Uterus (tissue), 4 donors: ENCODE data around the gene URM1. TPM values are rescaled to one million over a fixed set of nuclear protein-coding genes. Genes with fewer than 3 reads are reported as not detected.
"Not testable (repeated sequence)": the region's sequence is repeated elsewhere in the genome, so short reads cannot be mapped to it uniquely, and the experiment has no call there.

Source experiments
- DNase-seq, 2 donors: peaks; one replicate each; pipeline ENCODE4 v3.0.0-alpha.2; 2019 to 2020
- H3K27ac ChIP-seq, 2 donors: fragments of 200-600 bp; sonication (generic); 1 replicate in 1 of 2; 2 replicates in 1 of 2; pipeline ENCODE4 v1.5.1; 2016 to 2018
- H3K27me3 ChIP-seq, 2 donors: fragments of 200-600 bp; sonication (generic); one replicate each; pipeline ENCODE4 v1.5.1; 2018 to 2019; ENCODE audit warnings: control low read depth in 1 of 2
- H3K36me3 ChIP-seq, 2 donors: fragments of 200-600 bp; sonication (generic); one replicate each; pipeline ENCODE4 v1.5.1; 2019; ENCODE audit warnings: control low read depth in 1 of 2
- H3K4me1 ChIP-seq, 2 donors: fragments of 200-600 bp; sonication (generic); one replicate each; pipeline ENCODE4 v1.5.1; 2018 to 2019; ENCODE audit warnings: control low read depth in 1 of 2
- H3K4me3 ChIP-seq, 2 donors: fragments of 200-600 bp; sonication (generic); 1 replicate in 1 of 2; 2 replicates in 1 of 2; pipeline ENCODE4 v1.5.1; 2018 to 2019; ENCODE audit warnings: mild to moderate bottlenecking in 1 of 2
- H3K9me3 ChIP-seq, 2 donors: fragments of 200-600 bp; sonication (generic); one replicate each; pipeline ENCODE4 v1.5.1; 2019; ENCODE audit warnings: control low read depth in 1 of 2
- POLR2A ChIP-seq, 2 donors: fragments of 450-650 bp; IDR thresholded peaks; one replicate each; pipeline ENCODE4 v1.6.1; 2016; ENCODE audit warnings: antibody characterized with exemption in 2 of 2, mild to moderate bottlenecking in 1 of 2, moderate library complexity in 1 of 2
- intact Hi-C: fragments of 100-400 bp; cut with DNase I; formaldehyde crosslinking; loops from one replicate; pipeline ENCODE4 v1.15.1; 2023; ENCODE audit warnings: low total_unique reads
- total RNA-seq, 4 donors: library from RNA; depleted of rRNA in 3 of 4; stranded (reverse); fragments of >200 nt in 3 of 4; gene quantifications; one replicate each; pipeline versions ENCODE4 v1.1.0 to v1.2.4, GENCODE V29; 2014 to 2023
- TF ChIP-seq, protein P1 (sequence below), 4 experiments: fragments of 200-600 bp in 2 of 4; fragments of 450-650 bp in 2 of 4; sonication (generic) in 2 of 4; IDR thresholded peaks; one replicate each; pipeline ENCODE4 v1.5.1; 2016 to 2019; ENCODE audit warnings: antibody characterized with exemption in 4 of 4, mild to moderate bottlenecking in 2 of 4, moderate library complexity in 1 of 4
- donor health status: DM: yes; HTN: yes; CAD: no.

The URM1 gene
- total RNA-seq, 4 donors from 2014 or later = 6.7 to 32.0 (median 22.4) TPM

DNA sequence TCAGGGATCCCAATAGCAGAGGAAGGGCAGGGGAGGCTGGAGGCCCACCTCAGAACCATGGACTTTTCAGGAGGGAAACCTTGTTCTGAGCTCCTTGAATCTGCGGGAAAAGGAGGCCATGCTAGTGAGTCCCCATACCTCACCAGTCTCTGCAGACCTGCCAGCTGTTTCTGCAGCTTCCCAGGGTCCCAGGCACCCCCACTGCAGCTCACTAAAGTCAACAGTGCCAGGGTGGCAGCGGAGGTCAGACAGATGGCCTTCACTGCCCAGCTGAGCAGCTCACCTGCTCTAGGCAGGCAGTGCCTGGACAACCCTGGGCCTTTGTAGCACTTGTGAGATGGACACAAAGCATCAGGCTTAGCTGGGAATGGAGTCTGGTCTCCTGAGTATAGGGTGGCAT is 35.3 kb upstream of the URM1 start:
- Histone ChIP-seq H3K27me3 (no peaks in the 10 kb centered on the region), H3K27ac (no peak overlapping the region), H3K4me3 (no peak overlapping the region), H3K9me3 (no peaks in the 10 kb centered on the region), H3K4me1 (peaks cover 0 to 3% of the 10 kb centered on the region in 2 donors), H3K36me3 (no peaks in the 10 kb centered on the region)
- intact Hi-C loops = no loop called here
- no peak for DNase-seq
- TF ChIP-seq, protein P1, sequence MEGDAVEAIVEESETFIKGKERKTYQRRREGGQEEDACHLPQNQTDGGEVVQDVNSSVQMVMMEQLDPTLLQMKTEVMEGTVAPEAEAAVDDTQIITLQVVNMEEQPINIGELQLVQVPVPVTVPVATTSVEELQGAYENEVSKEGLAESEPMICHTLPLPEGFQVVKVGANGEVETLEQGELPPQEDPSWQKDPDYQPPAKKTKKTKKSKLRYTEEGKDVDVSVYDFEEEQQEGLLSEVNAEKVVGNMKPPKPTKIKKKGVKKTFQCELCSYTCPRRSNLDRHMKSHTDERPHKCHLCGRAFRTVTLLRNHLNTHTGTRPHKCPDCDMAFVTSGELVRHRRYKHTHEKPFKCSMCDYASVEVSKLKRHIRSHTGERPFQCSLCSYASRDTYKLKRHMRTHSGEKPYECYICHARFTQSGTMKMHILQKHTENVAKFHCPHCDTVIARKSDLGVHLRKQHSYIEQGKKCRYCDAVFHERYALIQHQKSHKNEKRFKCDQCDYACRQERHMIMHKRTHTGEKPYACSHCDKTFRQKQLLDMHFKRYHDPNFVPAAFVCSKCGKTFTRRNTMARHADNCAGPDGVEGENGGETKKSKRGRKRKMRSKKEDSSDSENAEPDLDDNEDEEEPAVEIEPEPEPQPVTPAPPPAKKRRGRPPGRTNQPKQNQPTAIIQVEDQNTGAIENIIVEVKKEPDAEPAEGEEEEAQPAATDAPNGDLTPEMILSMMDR (IDR thresholded peaks at IDR 0.05) = no peak
- no peak for TF ChIP-seq POLR2A (IDR thresholded peaks at IDR 0.05)

DNA sequence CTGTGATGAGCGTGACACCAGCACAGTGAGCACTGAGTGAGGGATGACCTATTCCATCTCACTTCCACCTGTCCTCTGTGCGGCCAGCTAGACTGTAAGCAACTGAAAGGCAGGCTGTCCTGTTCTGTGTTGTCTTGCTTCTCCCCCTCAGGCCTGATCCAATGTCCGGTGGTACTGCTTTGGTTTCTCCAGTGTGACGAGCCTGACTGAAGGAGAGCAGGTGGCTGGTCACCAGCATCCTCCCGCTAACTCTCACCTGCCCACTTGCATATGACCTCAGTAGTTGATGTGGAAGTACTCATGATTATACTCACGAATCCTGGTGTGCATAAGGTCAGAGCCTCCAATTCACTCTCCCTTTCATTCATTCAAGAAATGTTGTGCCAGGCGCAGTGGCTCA is 33.2 kb upstream of the URM1 start:
- Histone ChIP-seq H3K9me3 (no peaks in the 10 kb centered on the region), H3K27ac (no peak overlapping the region), H3K36me3 (no peaks in the 10 kb centered on the region), H3K27me3 (no peaks in the 10 kb centered on the region), H3K4me1 (peaks cover 0 to 12% of the 10 kb centered on the region in 2 donors), H3K4me3 (no peak overlapping the region)
- no peak for DNase-seq
- intact Hi-C loops = no loop called here
- TF ChIP-seq, protein P1 (IDR thresholded peaks at IDR 0.05) = no peak
- no peak for TF ChIP-seq POLR2A (IDR thresholded peaks at IDR 0.05)

DNA sequence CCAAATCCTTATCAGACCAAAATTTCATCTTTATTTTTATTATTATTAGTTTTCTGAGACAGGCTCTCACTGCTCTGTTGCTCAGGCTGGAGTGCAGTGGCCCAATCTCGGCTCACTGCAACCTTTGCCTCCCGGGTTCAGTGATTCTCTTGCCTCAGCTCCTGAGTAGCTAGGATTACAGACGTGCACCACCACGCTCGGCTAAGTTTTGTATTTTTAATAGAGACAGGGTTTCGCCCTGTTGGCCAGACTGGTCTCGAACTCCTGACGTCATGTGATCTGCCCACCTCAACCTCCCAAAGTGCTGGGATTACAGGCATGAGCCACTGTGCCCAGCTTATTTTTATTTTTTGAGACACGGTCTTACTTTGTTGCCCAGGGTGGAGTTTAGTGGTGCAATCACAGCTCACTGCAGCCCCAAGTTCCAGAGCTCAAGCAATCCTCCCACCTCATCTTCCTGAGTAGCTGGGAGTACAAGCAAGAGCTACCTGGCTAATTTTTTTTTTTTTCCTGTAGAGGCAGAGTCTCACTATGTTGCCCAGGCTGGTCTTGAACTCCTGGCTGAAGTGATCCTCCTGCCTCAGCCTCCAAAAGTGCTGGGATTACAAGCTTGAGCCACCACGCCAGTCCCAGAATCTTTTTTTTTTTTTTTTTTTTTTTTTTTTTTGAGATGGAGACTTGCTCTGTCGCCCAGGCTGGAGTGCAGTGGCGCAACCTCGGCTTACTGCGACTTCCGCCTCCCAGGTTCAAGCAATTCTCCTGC is 32.1 kb upstream of the URM1 start:
- H3K4me1 ChIP-seq = peaks cover 0 to 12% of the 10 kb centered on the region in 2 donors
- H3K4me3 ChIP-seq, intact Hi-C loops, H3K27ac ChIP-seq, H3K9me3 ChIP-seq, H3K27me3 ChIP-seq, DNase-seq, H3K36me3 ChIP-seq: not testable (repeated sequence)

DNA sequence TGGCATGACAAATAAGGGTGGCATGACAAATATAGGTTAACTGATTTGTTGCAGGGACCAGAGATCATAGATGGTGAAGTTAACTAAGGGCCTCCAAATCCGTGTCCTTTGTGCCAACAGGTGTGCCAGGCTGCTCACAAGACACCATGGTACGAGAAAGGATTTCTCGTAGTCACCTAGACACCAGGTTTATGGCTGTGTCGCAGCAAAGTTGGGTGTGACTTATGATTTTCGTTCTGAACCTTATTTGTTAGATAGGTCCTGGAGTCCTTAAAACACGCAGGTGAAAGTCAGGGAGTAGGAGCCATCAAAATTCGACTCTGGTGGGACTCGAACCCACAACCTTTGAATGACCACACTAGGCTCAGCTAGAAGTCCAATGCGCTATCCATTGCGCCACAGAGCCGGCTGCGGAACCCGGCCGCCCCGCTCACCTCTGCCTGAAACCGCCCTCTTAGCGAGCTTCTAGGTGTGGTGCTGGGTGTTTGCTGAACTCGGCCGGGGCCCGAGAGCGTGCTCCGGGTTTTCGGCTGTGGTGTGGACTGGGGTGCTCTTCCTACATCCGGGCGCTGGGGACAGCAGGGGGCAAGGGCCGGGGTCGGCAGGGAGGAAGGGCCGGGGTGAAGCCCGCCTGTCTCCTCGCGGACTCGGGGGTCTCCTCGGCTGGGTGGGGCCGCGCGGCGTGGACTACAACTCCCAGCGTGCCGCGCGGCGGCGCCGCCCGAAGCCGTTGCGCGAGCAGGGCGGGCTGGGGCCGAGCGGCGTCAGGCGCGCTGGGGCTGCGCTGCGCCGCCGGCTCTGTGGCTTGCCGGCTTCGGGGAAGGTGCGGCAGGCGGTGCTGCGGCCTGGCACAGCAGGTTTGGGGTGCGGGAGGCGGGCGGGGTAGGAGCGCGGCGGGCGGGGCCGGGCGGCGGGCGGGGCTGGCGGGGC is 31.1 kb upstream of the URM1 start, which contains the start of gene SLC27A4:
Gene SLC27A4 (plus strand): TSS at position 767 of the 930 bp plus-strand sequence. CDS start 2,606 bp downstream, outside the sequence.
- TF ChIP-seq, protein P1 (IDR thresholded peaks at IDR 0.05) = peak in 1 of 4 experiments; percentile 26
- TF ChIP-seq POLR2A (IDR thresholded peaks at IDR 0.05) = peak in 1 of 2 donors; percentile 28
- peak within 1 kb of the TSS; percentile 71 to 79 for H3K27ac ChIP-seq
- intact Hi-C loops = no loop called here
- peak within 1 kb of the TSS; percentile 69 to 88 for H3K4me3 ChIP-seq
- H3K9me3 ChIP-seq = no peaks in the 10 kb centered on the region
- H3K27me3 ChIP-seq = no peaks in the 10 kb centered on the region
- no peaks in the 10 kb centered on the region for H3K36me3 ChIP-seq
- peaks cover 0 to 12% of the 10 kb centered on the region in 2 donors for H3K4me1 ChIP-seq
- peak; percentile 48 to 65 for DNase-seq

DNA sequence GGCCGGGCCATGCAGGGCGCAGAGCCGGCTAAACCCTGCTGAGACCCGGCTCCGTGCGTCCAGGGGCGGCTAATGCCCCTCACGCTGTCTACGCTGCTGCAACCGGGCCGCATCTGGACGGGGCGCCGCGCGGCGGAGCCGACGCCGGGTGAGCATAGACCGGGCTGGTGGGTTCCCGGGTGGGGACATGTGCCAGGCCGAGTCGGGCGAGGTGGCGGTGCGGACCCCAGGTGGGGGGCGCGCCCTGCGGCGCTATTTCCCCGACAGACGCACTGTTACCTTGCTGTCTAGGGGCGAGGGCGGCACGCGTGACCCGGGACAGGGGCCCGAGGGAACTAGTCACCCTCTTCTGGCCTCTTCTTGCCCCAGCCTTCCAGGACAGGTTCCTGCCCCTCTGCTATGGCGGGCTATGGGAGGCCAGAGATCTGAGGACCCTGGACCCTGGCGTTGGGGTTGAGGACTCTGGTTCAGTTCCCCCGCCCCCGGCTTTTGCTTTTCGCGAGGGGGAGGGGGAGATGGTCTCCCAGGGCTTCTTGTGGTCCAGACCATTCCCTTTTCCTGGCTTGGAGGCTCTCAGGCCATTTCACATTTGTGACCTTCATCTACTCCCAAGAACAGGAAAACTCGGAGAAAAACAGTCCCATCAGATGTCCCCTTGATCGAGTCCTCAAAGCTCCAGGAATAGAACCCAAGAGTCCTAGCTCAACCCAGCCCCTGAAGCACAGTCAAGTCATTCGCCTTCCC is 30.3 kb upstream of the URM1 start:
- TF ChIP-seq POLR2A (IDR thresholded peaks at IDR 0.05) = no peak
- TF ChIP-seq, protein P1 (IDR thresholded peaks at IDR 0.05) = no peak
- H3K27ac ChIP-seq = peak overlapping the region; percentile 71 to 79
- H3K36me3 ChIP-seq = no peaks in the 10 kb centered on the region
- peaks cover 0 to 12% of the 10 kb centered on the region in 2 donors for H3K4me1 ChIP-seq
- intact Hi-C loops = no loop called here
- no peaks in the 10 kb centered on the region for H3K9me3 ChIP-seq
- H3K4me3 ChIP-seq = peak overlapping the region; percentile 69 to 88
- no peaks in the 10 kb centered on the region for H3K27me3 ChIP-seq
- DNase-seq = no peak
